ENCODE results near the gene FA2H.
"Not testable (repeated sequence)": the region's sequence is repeated elsewhere in the genome, so short reads cannot be mapped to it uniquely, and the experiment has no call there.

FA2H gene

DNA sequence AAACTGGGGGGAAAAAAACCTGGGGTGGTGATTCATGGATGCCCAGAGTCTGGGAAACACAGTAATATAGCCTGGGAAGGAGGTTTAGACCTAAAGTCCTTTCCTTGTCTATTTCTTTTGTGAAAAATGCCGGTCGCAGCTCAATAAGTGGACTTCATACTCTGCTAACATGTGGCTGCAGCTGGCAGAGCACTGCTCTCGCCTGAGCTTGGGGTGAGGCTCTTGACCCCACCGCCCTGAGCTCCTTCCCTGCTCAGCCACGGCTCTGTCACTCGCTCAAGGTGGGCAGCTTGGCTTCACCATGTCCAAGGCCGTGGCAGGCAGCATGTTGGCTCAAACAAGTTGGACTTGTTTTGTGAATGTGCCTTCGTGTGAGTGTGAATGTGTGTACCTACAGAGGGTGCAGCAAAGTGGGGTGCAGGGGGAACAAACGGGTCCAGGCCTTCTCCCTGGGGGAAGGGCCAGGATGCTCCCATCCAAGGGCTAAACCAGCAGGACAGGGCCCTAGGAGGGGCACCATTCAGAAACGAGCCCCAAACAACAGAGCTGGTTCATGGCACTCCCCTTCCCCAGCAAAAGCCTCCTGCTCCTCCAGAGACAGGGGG is 4.9 kb downstream of the FA2H start:
- DNase-seq: no peak

- DNase-seq: no peak
Measured at GRCh38 chr16:74768239-74768638, 6.4 kb downstream of the FA2H start.

GRCh38 chr16:74767749-74768148 is 6.9 kb downstream of the FA2H start:
- no peak for DNase-seq

GRCh38 chr16:74766729-74767128 is 7.9 kb downstream of the FA2H start:
- DNase-seq: no peak

GRCh38 chr16:74764184-74764583 is 10.4 kb downstream of the FA2H start:
- not testable (repeated sequence) for DNase-seq

DNA sequence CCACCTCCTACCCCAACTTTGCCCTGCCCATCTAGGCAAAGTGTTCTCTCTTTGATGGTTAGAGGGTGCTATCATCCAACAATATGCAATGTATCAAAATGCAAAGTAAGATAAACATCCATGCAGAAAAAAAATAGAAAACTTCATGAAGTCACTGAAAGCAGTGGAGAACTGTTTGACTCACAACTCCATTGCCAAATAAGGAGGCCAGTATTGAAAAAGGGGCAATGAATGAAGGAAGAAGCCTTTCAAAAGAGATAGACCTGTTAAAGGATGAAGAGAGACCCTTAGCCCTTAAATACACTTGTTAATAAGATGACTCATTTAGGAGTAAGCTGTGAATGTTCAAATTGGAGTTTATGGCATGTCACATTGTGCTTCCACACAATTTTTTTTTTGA is 13.0 kb downstream of the FA2H start:
- no peak for DNase-seq

- DNase-seq: no peak
Measured at GRCh38 chr16:74760007-74760767, 14.4 kb downstream of the FA2H start.

DNA sequence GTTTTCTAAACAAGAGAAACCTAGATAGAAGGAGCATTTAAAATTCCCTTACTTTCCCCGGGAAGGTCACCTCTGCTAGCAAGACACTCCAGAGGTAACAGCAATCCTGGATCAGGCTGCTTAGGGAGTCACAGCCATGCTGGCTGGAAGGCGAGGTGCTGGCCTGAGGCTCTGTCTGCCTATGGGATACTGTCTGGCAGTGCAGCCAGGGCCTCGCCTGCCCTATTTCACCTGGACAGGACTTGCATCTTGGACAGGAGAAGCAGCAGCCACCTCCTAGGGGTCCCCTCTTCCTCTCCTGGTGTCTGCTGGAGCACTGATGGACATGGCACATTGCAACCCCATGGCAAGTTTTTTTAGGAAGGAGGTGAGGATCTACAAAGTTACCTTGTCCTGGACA is 15.1 kb downstream of the FA2H start:
- DNase-seq: no peak

DNA sequence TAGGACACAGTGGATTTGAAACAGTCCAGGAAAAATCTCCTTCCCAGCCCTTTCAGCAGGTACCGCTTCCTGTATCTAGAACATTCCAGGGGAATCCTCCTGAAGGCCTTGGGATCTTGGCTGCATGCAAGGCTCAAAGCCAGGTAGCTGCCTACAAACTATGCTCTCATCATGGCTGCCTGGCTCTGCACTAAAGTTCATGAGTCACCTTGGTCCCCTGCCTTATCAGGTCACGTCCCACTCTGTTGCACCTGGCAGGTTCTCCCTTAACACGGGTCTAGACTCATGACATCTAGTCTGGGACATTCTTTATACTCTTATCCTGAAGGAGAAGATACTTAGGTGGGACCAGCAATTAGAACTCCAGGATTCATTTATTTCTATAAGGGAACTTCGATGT is 15.8 kb downstream of the FA2H start:
- DNase-seq: no peak

DNA sequence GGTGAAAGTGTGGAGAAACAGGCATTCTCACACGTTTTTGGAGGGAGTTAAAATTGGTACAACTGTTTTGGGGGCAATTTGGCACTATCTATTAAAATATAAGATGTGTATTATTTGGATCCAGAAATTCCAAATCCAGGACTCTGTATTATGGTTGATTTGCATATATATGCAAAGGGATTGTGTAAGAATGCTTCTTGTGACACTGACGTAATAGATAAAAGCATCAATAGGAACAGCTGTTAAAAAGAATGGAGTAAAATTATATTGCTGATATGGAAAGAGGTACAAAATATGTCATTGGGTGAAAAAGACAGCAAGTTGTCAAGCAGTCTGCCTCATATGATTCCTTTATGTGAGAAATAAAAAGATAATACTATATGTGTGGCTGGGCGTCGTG is 17.3 kb downstream of the FA2H start:
- no peak for DNase-seq

DNA sequence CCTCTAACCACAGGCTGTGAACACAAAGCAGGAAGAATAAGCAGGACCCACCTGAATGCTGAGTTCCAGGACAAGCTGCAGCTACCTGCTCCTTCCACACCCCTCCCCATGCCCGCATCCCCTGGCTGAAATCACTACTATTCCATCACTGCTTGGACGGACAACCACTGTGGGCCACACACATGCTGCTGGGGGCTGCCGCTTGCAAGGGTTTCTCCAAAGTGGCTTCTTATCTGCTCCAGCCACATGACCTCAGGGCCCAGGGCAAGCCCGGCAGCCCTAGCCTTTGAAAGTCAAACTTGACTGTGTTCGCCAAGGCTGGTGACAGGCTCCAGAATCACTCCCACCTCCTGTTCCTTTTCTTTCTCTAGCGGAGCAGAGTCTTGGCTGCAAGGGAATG is 18.4 kb downstream of the FA2H start:
- DNase-seq: no peak

- no peak for DNase-seq
Measured at GRCh38 chr16:74753180-74753579, 21.4 kb downstream of the FA2H start.

GRCh38 chr16:74752756-74753155 is 21.9 kb downstream of the FA2H start:
- no peak for DNase-seq

- no peak for DNase-seq
Measured at GRCh38 chr16:74752258-74752657, 22.4 kb downstream of the FA2H start.

DNA sequence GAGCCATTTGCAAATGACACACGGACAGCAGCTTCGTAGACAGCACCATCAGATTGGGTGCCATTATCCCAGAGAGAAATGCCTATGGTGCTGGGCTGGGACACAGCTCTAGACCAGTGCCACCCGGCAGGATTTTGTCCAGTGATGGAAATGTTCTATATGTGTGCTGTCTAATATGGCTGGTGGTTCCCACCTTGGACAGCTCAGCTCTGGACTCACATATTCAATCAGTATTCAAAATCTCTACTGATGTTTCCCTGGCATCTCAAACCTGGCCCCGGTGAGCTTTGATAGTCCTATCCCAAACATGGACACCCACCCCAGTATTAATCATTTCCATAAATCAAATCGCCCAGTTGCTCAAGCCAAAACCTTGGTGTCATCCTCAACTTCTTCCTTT is 23.0 kb downstream of the FA2H start:
- DNase-seq: no peak

- DNase-seq: no peak
Measured at GRCh38 chr16:74749291-74750055, 25.1 kb downstream of the FA2H start.

- no peak for DNase-seq
Measured at GRCh38 chr16:74748616-74749026, 26.0 kb downstream of the FA2H start.

DNA sequence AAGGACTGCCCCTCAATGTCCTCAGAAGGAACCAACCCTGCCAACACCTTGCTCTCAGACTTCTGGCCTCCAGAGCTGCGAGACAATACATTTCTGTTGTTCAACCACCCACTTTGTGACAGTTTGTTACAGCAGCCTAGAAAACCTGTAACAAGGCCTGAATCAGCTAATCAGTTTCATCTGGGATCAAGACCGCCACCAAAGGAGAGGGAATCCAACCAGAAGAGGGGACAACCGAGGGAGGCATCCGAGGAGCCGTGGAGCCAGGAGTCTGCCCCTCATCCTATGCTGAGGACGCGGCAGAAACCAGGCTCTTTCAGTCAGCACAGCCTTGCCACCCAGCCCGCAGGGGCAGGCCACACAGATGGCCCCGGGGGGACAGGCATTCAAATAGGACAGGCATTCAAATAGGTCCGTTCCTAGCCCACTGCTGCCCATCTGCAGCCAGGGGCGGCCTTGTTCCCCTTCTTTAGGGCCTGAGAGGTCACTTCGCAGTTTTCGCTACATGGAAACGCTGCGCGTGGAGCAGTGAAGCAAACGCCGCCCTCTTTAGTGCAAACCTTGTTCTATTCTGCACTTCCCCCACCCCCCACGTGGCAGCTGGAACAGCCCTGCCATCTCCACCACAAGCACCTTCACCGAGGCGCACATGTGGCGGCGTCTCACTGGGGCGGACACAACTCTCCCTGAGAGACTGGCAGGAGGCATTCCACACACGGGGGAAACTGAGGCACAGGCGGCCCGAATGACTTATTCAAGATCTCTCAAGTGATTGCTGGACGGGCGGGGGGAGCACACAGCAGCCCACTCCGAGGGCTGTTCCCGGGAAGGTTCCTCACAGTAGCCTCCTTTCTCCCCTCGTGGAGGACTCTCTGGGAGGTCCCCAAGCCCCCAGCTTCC is 26.7 kb downstream of the FA2H start:
- no peak for DNase-seq

DNA sequence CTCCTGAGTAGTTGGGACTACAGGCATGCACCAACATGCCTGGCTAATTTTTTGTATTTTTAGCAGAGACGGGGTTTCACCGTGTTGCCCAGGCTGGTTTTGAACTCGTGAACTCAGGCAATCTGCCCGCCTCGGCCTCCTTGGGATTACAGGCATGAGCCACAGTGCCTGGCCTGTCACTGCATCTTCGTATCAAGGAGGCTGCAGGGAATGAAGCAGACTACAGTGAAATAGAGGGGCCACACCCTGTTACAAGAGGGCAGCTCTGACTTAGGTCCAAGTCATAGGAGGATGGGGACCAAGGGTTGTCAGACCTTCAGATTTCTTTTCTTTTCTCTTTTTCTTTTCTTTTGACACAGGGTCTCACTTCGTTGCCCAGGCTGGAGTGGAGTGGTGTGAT is 28.7 kb downstream of the FA2H start:
- no peak for DNase-seq

GRCh38 chr16:74745109-74745615 is 29.5 kb downstream of the FA2H start:
- DNase-seq: no peak

GRCh38 chr16:74744566-74744965 is 30.1 kb downstream of the FA2H start:
- no peak for DNase-seq

DNA sequence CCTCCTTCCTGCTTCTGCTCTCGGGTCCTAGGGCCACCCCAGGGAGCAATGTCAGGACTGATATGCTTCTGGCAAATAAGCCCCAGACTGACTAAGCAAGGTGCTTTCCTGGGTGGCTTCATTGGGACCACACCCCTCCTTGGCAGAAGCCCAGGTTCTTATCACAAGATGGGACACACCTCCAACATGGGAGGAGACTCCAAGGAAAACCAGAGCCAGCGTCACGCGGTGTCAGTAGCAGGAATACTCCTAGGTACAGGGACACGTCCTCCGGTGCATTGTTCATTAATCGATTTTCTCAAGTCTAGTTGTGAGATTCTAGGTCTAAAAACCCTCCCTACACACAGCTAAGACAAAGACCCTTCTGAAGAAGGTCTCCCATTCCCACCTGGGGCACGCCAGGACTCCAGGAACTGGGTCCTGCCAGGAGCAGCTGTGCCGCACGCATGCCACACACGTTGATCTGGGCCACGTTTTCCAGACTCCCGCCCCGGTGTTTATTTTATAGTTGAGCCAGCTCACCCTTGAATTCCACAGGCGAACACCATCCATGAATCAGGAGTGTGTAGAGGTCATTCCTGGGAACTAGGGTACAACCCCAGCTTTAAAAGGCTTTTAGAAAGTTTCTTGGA is 30.8 kb downstream of the FA2H start:
- no peak for DNase-seq
